ENCODE measurements around the gene TIMM50.
A peak's percentile ranks its signal among the peaks of the same experiment; 100 is the strongest.

TIMM50 gene

GRCh38 chr19:39480337-39481228 lies at the start of gene TIMM50:
Gene TIMM50 (plus strand): TSS chr19:39480838. CDS start chr19:39480854, 16 bp downstream.
- no peaks in the 10 kb centered on the region for H3K36me3 ChIP-seq (ENCODE audit: control insufficient read depth, insufficient read depth, low read length)
- no peaks in the 10 kb centered on the region for H3K9me3 ChIP-seq (ENCODE audit: control insufficient read depth, low read length)
- H3K4me3 ChIP-seq (ENCODE audit: low read length) = peak within 1 kb of the TSS; percentile 97
- peaks cover 15% of the 10 kb centered on the region for H3K4me1 ChIP-seq (ENCODE audit: control insufficient read depth, insufficient read depth, low read length)
- H3K27me3 ChIP-seq (ENCODE audit: control insufficient read depth, insufficient read depth, low read length) = no peaks in the 10 kb centered on the region
- peak within 1 kb of the TSS; percentile 95 for H3K9ac ChIP-seq (ENCODE audit: low read length)

GRCh38 chr19:39432677-39433025 lies 48.0 kb upstream of the TIMM50 start:
- Histone ChIP-seq H3K4me1 (ENCODE audit: control insufficient read depth, insufficient read depth, low read length) (peaks cover 27% of the 10 kb centered on the region), H3K9ac (ENCODE audit: low read length) (no peak overlapping the region), H3K4me3 (ENCODE audit: low read length) (no peak overlapping the region), H3K27me3 (ENCODE audit: control insufficient read depth, insufficient read depth, low read length) (no peaks in the 10 kb centered on the region), H3K9me3 (ENCODE audit: control insufficient read depth, low read length) (no peaks in the 10 kb centered on the region), H3K36me3 (ENCODE audit: control insufficient read depth, insufficient read depth, low read length) (peaks cover 6% of the 10 kb centered on the region)

- H3K4me1 ChIP-seq (ENCODE audit: control insufficient read depth, insufficient read depth, low read length) = peaks cover 24% of the 10 kb centered on the region
- no peaks in the 10 kb centered on the region for H3K27me3 ChIP-seq (ENCODE audit: control insufficient read depth, insufficient read depth, low read length)
- no peaks in the 10 kb centered on the region for H3K9me3 ChIP-seq (ENCODE audit: control insufficient read depth, low read length)
- no peak overlapping the region for H3K9ac ChIP-seq (ENCODE audit: low read length)
- H3K4me3 ChIP-seq (ENCODE audit: low read length) = no peak overlapping the region
- H3K36me3 ChIP-seq (ENCODE audit: control insufficient read depth, insufficient read depth, low read length) = peaks cover 6% of the 10 kb centered on the region
These were observed 47.1 kb upstream of the TIMM50 start for GRCh38 chr19:39433480-39434079.

- peaks cover 6% of the 10 kb centered on the region for H3K36me3 ChIP-seq (ENCODE audit: control insufficient read depth, insufficient read depth, low read length)
- H3K4me3 ChIP-seq (ENCODE audit: low read length) = no peak overlapping the region
- no peaks in the 10 kb centered on the region for H3K27me3 ChIP-seq (ENCODE audit: control insufficient read depth, insufficient read depth, low read length)
- peak overlapping the region; percentile 94 for H3K9ac ChIP-seq (ENCODE audit: low read length)
- H3K9me3 ChIP-seq (ENCODE audit: control insufficient read depth, low read length) = no peaks in the 10 kb centered on the region
- peaks cover 24% of the 10 kb centered on the region for H3K4me1 ChIP-seq (ENCODE audit: control insufficient read depth, insufficient read depth, low read length)
These were observed 46.2 kb upstream of the TIMM50 start for GRCh38 chr19:39434123-39435076.

GRCh38 chr19:39435499-39436349 lies 44.9 kb upstream of the TIMM50 start, which contains the start of gene RPS16:
Gene RPS16 (minus strand): TSS chr19:39435949. CDS start chr19:39435895, 54 bp downstream.
- peak within 1 kb of the TSS; percentile 72 for H3K4me3 ChIP-seq (ENCODE audit: low read length)
- H3K9ac ChIP-seq (ENCODE audit: low read length) = peak within 1 kb of the TSS; percentile 94
- H3K36me3 ChIP-seq (ENCODE audit: control insufficient read depth, insufficient read depth, low read length) = peaks cover 6% of the 10 kb centered on the region
- H3K27me3 ChIP-seq (ENCODE audit: control insufficient read depth, insufficient read depth, low read length) = no peaks in the 10 kb centered on the region
- no peaks in the 10 kb centered on the region for H3K9me3 ChIP-seq (ENCODE audit: control insufficient read depth, low read length)
- H3K4me1 ChIP-seq (ENCODE audit: control insufficient read depth, insufficient read depth, low read length) = peaks cover 17% of the 10 kb centered on the region

GRCh38 chr19:39436350-39436716 lies 44.3 kb upstream of the TIMM50 start:
- Histone ChIP-seq H3K4me1 (ENCODE audit: control insufficient read depth, insufficient read depth, low read length) (peaks cover 17% of the 10 kb centered on the region), H3K4me3 (ENCODE audit: low read length) (peak overlapping the region; percentile 58), H3K9me3 (ENCODE audit: control insufficient read depth, low read length) (no peaks in the 10 kb centered on the region), H3K36me3 (ENCODE audit: control insufficient read depth, insufficient read depth, low read length) (peaks cover 6% of the 10 kb centered on the region), H3K27me3 (ENCODE audit: control insufficient read depth, insufficient read depth, low read length) (no peaks in the 10 kb centered on the region), H3K9ac (ENCODE audit: low read length) (peak overlapping the region; percentile 94)

- Histone ChIP-seq H3K27me3 (ENCODE audit: control insufficient read depth, insufficient read depth, low read length) (no peaks in the 10 kb centered on the region), H3K9me3 (ENCODE audit: control insufficient read depth, low read length) (no peaks in the 10 kb centered on the region), H3K9ac (ENCODE audit: low read length) (no peak overlapping the region), H3K4me1 (ENCODE audit: control insufficient read depth, insufficient read depth, low read length) (peaks cover 17% of the 10 kb centered on the region), H3K36me3 (ENCODE audit: control insufficient read depth, insufficient read depth, low read length) (peaks cover 6% of the 10 kb centered on the region), H3K4me3 (ENCODE audit: low read length) (no peak overlapping the region)
These were observed 42.2 kb upstream of the TIMM50 start for GRCh38 chr19:39438270-39438934.

GRCh38 chr19:39444598-39445195 lies 35.9 kb upstream of the TIMM50 start:
- H3K4me1 ChIP-seq (ENCODE audit: control insufficient read depth, insufficient read depth, low read length) = peaks cover 23% of the 10 kb centered on the region
- H3K4me3 ChIP-seq (ENCODE audit: low read length) = peak overlapping the region; percentile 96
- H3K27me3 ChIP-seq (ENCODE audit: control insufficient read depth, insufficient read depth, low read length) = no peaks in the 10 kb centered on the region
- H3K9me3 ChIP-seq (ENCODE audit: control insufficient read depth, low read length) = no peaks in the 10 kb centered on the region
- peak overlapping the region; percentile 98 for H3K9ac ChIP-seq (ENCODE audit: low read length)
- H3K36me3 ChIP-seq (ENCODE audit: control insufficient read depth, insufficient read depth, low read length) = no peaks in the 10 kb centered on the region

- H3K36me3 ChIP-seq (ENCODE audit: control insufficient read depth, insufficient read depth, low read length) = no peaks in the 10 kb centered on the region
- peak within 1 kb of the TSS; percentile 96 for H3K4me3 ChIP-seq (ENCODE audit: low read length)
- no peaks in the 10 kb centered on the region for H3K27me3 ChIP-seq (ENCODE audit: control insufficient read depth, insufficient read depth, low read length)
- peaks cover 23% of the 10 kb centered on the region for H3K4me1 ChIP-seq (ENCODE audit: control insufficient read depth, insufficient read depth, low read length)
- no peaks in the 10 kb centered on the region for H3K9me3 ChIP-seq (ENCODE audit: control insufficient read depth, low read length)
- H3K9ac ChIP-seq (ENCODE audit: low read length) = peak within 1 kb of the TSS; percentile 98
These were observed 35.2 kb upstream of the TIMM50 start, which contains the start of gene SUPT5H for GRCh38 chr19:39445196-39446111. Gene SUPT5H (plus strand): TSS chr19:39445582. CDS start chr19:39445891, 309 bp downstream.

Measured in mucosa of stomach (tissue), 1 donor.